Heart right ventricle (tissue), 16 donors: ENCODE data around the gene RPAP2. TPM values are rescaled to one million over a fixed set of nuclear protein-coding genes. Genes with fewer than 3 reads are reported as not detected.
"Not testable (repeated sequence)": the region's sequence is repeated elsewhere in the genome, so short reads cannot be mapped to it uniquely, and the experiment has no call there.

ENCODE experiments used
- ATAC-seq, 8 donors: fragments of 200-7000 bp; cut with Tn5 transposase; one replicate each; pipeline ENCODE4 v1.9.1; 2020; ENCODE audit warnings: mild to moderate bottlenecking in 8 of 8, moderate library complexity in 8 of 8, moderate number of reproducible peaks in 1 of 8
- DNase-seq, 2 donors: peaks; one replicate each; pipeline ENCODE4 v3.0.0-alpha.2; 2020
- H3K27ac ChIP-seq, 10 donors: fragments of 200-600 bp; sonication (generic) in 2 of 10; one replicate each; pipeline versions ENCODE4 v1.5.0 to v1.8.0; 2020 to 2022; ENCODE audit warnings: mild to moderate bottlenecking in 3 of 10
- H3K27me3 ChIP-seq, 7 donors: fragments of 200-600 bp; one replicate each; pipeline ENCODE4 v1.8.0; 2021 to 2022; ENCODE audit warnings: mild to moderate bottlenecking in 2 of 7
- H3K36me3 ChIP-seq, 9 donors: fragments of 200-600 bp; sonication (generic) in 1 of 9; one replicate each; pipeline versions ENCODE4 v1.5.0 to v1.8.0; 2020 to 2022; ENCODE audit warnings: mild to moderate bottlenecking in 2 of 9
- H3K4me1 ChIP-seq, 9 donors: fragments of 200-600 bp; sonication (generic) in 1 of 9; one replicate each; pipeline versions ENCODE4 v1.5.0 to v1.8.0; 2020 to 2022; ENCODE audit warnings: mild to moderate bottlenecking in 4 of 9
- H3K4me3 ChIP-seq, 10 donors: fragments of 200-600 bp; sonication (generic) in 2 of 10; one replicate each; pipeline versions ENCODE4 v1.5.0 to v1.8.0; 2020 to 2022; ENCODE audit warnings: mild to moderate bottlenecking in 7 of 10, moderate library complexity in 2 of 10
- H3K9me3 ChIP-seq, 11 donors: fragments of 200-600 bp in 10 of 11; sonication (generic) in 2 of 11; one replicate each; pipeline versions ENCODE4 v1.5.0 to v1.8.0; 2013 to 2022; ENCODE audit warnings: mild to moderate bottlenecking in 2 of 11, control low read depth in 1 of 11, moderate library complexity in 1 of 11
- WGBS, 2 donors: extraction: QIAGEN DNeasy Blood & Tissue Kit; methylation state at CpG; one replicate each; pipeline ENCODE4 v1.1.7; 2013; ENCODE audit warnings: inconsistent platforms in 1 of 2; 5-methylcytosine and 5-hydroxymethylcytosine counted together
- intact Hi-C, 10 donors: fragments of 100-400 bp; cut with DNase I; formaldehyde crosslinking; loops; one replicate each; pipeline versions ENCODE4 v1.11.1 to v1.14.2; 2022
- long read RNA-seq, 3 donors: library from polyadenylated mRNA; unstranded; transcript quantifications; one replicate each; pipeline ENCODE4 v2.0.0, GENCODE V29; 2020 to 2021
- polyA plus RNA-seq, 2 donors: library from polyadenylated mRNA; stranded (reverse); fragments of 200-250 nt; gene quantifications; one replicate each; pipeline ENCODE4 v1.2.3, GENCODE V29; 2013
- total RNA-seq, 10 donors: library from RNA; stranded (reverse); fragmentation: NEBNext Ultra II Directional in 3 of 10; extraction: Animal tissue kit (Norgen Biotek cat#: 25700) in 3 of 10; gene quantifications; one replicate each; pipeline versions ENCODE4 v1.2.1 to v1.2.4, GENCODE V29; 2021 to 2023
- TF ChIP-seq, protein P1 (sequence below), 9 donors: fragments of 200-600 bp; sonication (generic) in 2 of 9; IDR thresholded peaks; one replicate each; pipeline versions ENCODE4 v1.5.0 to v1.8.0; 2021 to 2022; ENCODE audit warnings: antibody characterized with exemption in 9 of 9, mild to moderate bottlenecking in 5 of 9, moderate library complexity in 1 of 9
- donor health status: Arrhythmogenic right ventricular cardiomyopathy.
- donor health status: ischemic (EF 13 %, LVEDD 7.1; RV severe dilation, severe dysfunction).
- donor health status: healthy with polysubstance abuse.
- donor health status: DM: no; HTN: yes; CAD: no.
- donor health status: DM: no; HTN: no; CAD: no.
- donor health status: ischemic (EF 25% LVEDD 6.9; RV normal size, moderate dysfunction).
- donor health status: ischemic (EF 25% LVEDD 5.7; RV mildly dilated, moderate dysfunction).
- donor health status: healthy.
- donor health status: DM: yes; HTN: yes; CAD: no.
- donor health status: Ischemic cardiomyopathy.
- donor health status: ischemic (EF 35%, LVEDD 5.7; RV mildly dilated, moderate dysfunction).
- donor health status: nonischemic (EF 11% LVEDD 7.7; RV severe dilation, severe dysfunction).
- donor health status: DM: yes; HTN: yes; CAD: no.
- donor health status: PGD.
- donor health status: ischemic (EF 29% LVEDD 5.4; RV normal size, mild dysfunction).
- donor health status: nonischemic (EF 23%, LVEDD 6.1; RV moderate dilation, normal function).

RPAP2 gene
- total RNA-seq: 10 to 100 TPM; 18.9 to 27.5 (median 24.5) TPM
- 1 to 10 TPM; 7.0 to 9.1 TPM for polyA plus RNA-seq
- long read RNA-seq, donor 1, full-length matches to known transcripts: 11 of 24 reads
- long read RNA-seq, donor 1, partial matches to known transcripts: 2 of 24 reads
- long read RNA-seq, donor 1, other reads (novel, unspliced or antisense): 11 of 24 reads
- long read RNA-seq, donor 2, full-length matches to known transcripts: 10 of 16 reads
- long read RNA-seq, donor 2, partial matches to known transcripts: 1 of 16 reads
- long read RNA-seq, donor 2, other reads (novel, unspliced or antisense): 5 of 16 reads
- long read RNA-seq, donor 3, full-length matches to known transcripts: 21 of 29 reads
- long read RNA-seq, donor 3, partial matches to known transcripts: 2 of 29 reads
- long read RNA-seq, donor 3, other reads (novel, unspliced or antisense): 6 of 29 reads

DNA sequence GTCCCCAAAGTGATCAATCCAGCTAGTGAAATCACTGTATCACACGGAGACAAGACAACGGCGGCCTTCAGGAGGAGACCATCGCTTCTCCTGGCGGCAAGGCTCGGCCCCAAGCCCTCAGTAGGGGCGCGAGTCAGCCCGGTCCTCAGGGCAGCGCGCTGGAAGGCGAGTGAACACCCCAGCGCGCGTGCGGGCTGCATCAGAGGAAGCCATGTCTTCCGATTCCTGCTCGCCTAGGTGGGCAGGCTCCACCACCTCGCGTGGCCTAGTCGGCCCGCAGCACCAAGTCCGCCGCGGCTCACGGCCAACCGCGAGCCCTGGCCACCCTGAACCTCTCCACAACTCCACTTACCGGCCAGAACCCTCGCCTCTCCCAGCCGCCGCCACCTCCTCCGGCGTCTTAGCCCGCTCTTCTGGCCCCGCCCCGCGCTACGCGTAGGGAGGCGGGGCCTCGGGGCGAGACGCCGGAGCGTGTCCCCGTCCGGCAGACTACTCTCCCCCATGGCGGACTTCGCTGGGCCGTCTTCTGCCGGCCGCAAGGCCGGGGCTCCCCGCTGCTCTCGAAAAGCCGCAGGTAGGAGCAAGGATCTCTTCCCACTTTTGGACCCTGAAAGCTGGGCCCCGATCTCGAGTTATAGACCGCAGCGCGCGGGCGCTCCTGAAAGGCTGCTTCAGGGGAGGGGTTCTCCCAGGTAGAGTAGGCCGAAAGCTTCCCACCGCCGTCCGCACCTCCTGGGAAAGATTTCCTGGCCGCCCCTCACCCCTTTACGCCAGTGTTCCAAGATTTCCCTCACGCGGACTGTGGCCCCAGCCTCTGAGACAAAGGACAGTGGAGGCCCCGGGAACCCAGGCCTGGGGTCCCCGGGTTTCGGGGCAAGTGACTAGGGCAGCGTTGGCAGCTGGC lies at the start of gene RPAP2, which contains the start of gene GLMN:
Gene RPAP2 (plus strand): TSS at position 487 of the 904 bp plus-strand sequence. CDS start 15 bp downstream, at position 502.
Gene GLMN (minus strand): TSS at position 415 of the 904 bp plus-strand sequence. CDS start 988 bp downstream, outside the sequence.
- ATAC-seq (peak; percentile 99 to 100 (median 100)), DNase-seq (peak; percentile 66 to 84)
- H3K27me3 ChIP-seq: no peaks in the 10 kb centered on the region
- H3K4me1 ChIP-seq: peaks cover 0 to 29% (median 20%) of the 10 kb centered on the region in 9 donors
- peak within 1 kb of the TSS; percentile 65 to 93 (median 81) for H3K4me3 ChIP-seq
- intact Hi-C loops: loop anchor here in 8 of 10 donors (2.0 to 10.0 kb wide), 5 partner anchors 304 to 894 kb away; partner anchors contain the start of genes CDC7 (in 3 of the 8) and HFM1 (in 1 of the 8)
- TF ChIP-seq, protein P1, sequence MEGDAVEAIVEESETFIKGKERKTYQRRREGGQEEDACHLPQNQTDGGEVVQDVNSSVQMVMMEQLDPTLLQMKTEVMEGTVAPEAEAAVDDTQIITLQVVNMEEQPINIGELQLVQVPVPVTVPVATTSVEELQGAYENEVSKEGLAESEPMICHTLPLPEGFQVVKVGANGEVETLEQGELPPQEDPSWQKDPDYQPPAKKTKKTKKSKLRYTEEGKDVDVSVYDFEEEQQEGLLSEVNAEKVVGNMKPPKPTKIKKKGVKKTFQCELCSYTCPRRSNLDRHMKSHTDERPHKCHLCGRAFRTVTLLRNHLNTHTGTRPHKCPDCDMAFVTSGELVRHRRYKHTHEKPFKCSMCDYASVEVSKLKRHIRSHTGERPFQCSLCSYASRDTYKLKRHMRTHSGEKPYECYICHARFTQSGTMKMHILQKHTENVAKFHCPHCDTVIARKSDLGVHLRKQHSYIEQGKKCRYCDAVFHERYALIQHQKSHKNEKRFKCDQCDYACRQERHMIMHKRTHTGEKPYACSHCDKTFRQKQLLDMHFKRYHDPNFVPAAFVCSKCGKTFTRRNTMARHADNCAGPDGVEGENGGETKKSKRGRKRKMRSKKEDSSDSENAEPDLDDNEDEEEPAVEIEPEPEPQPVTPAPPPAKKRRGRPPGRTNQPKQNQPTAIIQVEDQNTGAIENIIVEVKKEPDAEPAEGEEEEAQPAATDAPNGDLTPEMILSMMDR (IDR thresholded peaks at IDR 0.05): peak in 3 of 9 donors; percentile 6 to 22 (median 18)
- peaks cover 0 to 54% (median under 1%) of the 10 kb centered on the region in 9 donors for H3K36me3 ChIP-seq
- 0% methylated on average over 75 to 76 of the region's 76 CpGs for WGBS, 2 donors
- H3K9me3 ChIP-seq: no peaks in the 10 kb centered on the region
- H3K27ac ChIP-seq: peak within 1 kb of the TSS; percentile 78 to 96 (median 94)

DNA sequence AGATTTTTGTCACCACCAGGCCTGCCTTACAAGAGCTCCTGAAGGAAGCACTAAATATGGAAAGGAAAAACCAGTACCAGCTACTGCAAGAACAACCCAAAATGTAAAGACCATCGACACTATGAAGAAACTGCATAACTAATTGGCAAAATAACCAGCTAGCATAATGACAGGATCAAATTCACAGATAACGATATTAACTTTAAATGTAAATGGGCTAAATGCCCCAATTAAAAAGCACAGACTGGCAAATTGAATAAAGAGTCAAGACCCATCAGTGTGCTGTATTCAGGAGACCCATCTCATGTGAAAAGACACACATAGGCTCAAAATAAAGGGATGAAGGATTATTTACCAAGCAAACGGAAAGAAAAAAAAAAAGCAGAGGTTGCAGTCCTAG lies 44.1 kb upstream of the RPAP2 start:
- Histone ChIP-seq H3K9me3 (peaks cover 0 to 19% (median 0%) of the 10 kb centered on the region in 11 donors), H3K36me3 (peaks cover 0 to 59% (median 20%) of the 10 kb centered on the region in 9 donors)
- H3K27ac ChIP-seq, DNase-seq, intact Hi-C loops, H3K4me3 ChIP-seq, H3K4me1 ChIP-seq, ATAC-seq, H3K27me3 ChIP-seq: not testable (repeated sequence)
- 73 to 78% methylated on average over 3 of the region's 3 CpGs for WGBS, 2 donors

DNA sequence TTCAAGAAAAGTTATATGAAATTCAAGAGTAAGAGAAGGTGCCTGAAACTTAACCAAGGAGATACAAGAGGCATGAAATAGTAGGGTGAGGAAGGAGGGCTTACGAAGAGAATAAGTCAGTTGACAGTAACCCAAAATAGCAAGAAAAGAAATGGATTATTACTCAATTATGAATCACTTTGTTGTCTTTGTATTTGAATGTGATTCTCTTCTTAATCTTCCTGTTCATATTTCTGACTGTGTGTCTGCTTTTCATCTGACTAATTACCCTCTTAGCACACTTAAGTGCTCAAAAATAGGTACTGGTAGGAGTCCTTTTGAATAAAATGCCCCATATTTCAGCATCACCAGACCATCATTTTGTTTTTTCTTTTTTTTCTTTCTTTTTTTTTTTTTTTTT lies 39.5 kb upstream of the RPAP2 start:
- WGBS, 2 donors: 83 to 86% methylated on average over 1 of the region's 1 CpG

DNA sequence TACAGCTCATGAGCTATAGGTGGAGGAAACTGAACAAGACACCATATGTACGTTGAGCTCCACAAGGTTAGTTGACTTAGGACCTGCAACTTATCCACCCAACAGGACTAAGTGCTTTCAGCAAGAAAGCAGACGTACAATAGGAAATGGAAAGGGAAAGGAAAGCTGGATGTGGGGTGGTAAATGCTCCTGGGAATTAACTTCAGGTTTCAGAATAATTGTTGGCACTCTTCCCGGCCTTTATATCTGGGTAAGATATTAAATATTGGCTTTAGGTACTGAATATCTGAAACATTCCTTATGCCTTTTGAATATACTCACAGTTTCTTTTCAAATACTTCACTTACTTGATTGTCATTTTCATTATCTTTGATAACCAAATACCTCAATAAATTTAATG lies 36.3 kb upstream of the RPAP2 start:
- TF ChIP-seq, protein P1 (IDR thresholded peaks at IDR 0.05): no peak
- H3K4me3 ChIP-seq: no peak overlapping the region
- peaks cover 0 to 90% (median 15%) of the 10 kb centered on the region in 9 donors for H3K36me3 ChIP-seq
- intact Hi-C loops: no loop called here
- no peaks in the 10 kb centered on the region for H3K9me3 ChIP-seq
- no peaks in the 10 kb centered on the region for H3K27me3 ChIP-seq
- DNase-seq (no peak), ATAC-seq (no peak)
- no peak overlapping the region for H3K27ac ChIP-seq
- H3K4me1 ChIP-seq: no peaks in the 10 kb centered on the region
- WGBS, 2 donors: 54% methylated on average over 3 of the region's 3 CpGs

More for the DNA sequence above, 39.5 kb upstream of the RPAP2 start:
- Histone ChIP-seq H3K27me3 (no peaks in the 10 kb centered on the region), H3K4me3 (no peak overlapping the region), H3K4me1 (no peaks in the 10 kb centered on the region), H3K36me3 (peaks cover 0 to 80% (median 21%) of the 10 kb centered on the region in 9 donors), H3K9me3 (peaks cover 0 to 15% (median 0%) of the 10 kb centered on the region in 11 donors), H3K27ac (no peak overlapping the region)
- DNase-seq: no peak
- TF ChIP-seq, protein P1 (IDR thresholded peaks at IDR 0.05): no peak
- intact Hi-C loops: no loop called here
- ATAC-seq: no peak
